ENCODE data around the gene TSPAN7.

TSPAN7 gene

DNA sequence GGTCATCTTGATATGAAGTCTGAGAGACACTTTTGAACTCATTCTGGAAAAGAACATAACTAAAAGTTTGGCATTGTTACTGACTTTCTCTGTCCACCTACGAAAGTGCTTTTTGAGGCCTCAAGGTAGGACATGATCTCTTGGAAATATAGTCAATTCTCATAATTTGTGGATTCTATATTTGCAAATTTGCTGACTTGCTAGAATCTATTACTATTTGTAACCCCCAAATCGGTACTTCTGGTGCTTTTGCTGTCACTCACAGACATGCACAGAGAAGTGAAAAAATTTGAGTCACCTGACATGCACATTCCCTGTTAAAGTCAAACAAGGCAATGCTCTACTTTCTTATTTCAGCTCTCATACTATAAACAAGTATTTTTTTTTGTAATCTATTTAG, 35.6 kb downstream of the TSPAN7 start:
- no peak for DNase-seq

DNA sequence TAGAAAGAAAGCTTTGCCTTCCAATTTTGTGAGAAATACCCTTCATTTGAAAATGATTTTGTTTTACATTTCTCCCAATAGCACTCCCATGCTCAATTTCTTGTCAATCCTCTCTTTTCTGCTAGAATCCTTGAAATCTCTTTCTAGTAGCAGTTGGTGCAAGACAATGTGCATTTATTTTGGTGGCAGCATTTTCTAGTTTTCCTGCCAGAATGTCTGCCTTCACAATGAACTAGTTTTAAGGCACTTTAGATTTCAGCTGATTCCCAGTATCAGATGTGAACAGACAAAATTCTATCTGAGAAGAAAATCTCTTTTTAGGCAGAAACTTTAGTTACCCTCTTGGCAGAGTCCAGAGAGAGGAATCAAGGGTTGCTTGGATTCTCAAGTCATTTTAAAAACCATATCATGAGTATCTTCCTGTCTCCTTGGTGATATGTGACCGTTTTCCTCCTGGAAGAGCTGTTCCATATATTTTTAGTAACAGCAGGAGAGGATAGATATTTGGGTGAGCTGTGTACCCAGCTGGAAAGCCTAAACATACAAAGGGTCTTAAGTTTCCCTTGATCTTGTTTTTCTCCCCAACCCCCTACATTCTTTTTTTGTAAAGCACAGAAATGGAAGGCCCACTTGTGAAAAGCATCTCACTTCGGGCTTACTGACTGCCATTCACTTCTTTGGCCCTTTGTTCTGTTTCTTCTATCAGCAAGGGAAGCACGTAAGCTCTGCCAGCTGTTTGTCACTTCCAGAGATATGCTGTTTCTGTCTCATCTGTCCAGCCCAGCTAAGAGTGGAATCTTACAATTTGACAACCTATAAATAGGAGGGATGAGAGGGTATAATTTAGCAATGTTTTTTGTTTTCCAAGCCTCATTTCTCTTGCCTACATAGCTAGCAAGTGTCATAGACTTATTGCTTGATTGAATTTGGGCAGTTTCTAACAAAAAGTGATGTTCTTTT, 38.7 kb downstream of the TSPAN7 start:
- DNase-seq: no peak

DNA sequence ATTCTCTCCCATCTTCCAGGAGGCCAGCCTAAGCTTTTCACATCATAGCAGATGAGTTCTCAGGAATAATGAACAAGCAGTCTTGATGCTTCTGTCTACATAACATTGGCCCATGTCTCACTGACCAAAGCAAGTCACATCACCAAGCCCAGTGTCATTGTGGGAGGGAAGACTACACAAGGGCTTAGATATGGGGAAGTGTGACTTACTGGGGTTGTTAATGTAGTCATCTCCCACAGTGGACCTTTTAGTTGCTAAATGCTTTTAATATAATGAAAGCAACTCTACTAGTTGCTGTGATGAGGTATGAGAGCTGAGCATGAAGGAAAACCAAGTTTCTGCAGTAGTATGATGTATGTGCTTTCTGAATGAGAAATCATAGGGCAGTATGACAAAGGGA, 40.5 kb downstream of the TSPAN7 start:
- no peak for DNase-seq

DNA sequence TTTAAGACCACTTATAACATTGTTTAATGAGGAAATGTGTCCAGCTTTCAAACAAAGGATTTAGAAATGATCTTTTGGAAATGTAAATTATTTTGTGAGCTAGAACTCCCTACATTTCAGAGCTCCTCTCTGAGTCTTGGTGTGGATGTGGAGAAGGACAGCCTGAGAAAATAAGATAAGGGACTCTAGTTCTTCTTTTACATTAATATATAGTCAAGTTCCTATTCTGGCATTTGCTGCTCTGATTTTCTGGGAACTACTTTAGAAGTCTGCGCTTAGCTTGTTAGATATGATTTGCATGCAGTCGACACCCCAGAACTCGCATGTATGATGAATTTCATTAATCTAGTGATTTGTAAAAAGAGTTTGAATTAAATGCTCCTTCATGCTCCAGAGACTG, 45.5 kb downstream of the TSPAN7 start:
- DNase-seq: no peak

DNA sequence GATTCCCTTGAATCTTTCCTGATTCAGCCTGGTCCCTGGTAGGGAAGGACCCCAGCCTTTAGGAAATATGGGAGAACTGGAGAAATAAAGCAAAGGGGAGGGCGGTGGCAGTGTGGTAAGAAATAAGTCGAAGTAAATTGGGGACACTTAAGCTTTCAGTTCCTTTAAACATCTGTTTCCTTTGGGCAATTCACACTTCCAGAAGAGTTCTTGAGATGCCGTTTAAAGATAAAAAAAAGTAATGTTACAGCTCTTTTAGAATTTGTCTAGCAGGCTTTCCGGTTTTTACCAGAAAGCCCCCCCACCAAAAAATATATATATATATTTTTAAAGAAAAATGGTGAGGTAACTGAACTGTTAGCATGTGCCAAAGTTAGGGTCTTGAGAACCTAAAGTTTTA, 46.6 kb downstream of the TSPAN7 start:
- DNase-seq: no peak

DNA sequence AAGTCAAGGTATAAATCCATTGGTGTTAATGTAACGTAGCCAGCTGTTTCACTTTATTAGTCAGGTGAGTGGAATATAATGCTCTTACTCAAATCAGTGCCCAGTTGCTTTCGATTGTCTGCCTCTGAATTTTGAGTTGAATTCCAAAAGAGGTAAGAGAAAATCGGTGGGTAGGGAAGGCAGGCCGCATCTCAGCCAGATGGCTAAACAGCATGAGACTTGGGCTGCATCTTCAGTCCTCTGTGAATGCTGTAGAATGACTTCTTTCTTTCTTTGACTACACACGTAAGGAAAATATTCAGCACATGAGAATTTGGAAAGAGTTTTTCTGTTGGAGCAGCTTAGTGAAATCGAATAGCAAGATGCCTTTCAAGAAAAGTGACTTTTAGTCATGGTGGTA, 49.5 kb downstream of the TSPAN7 start:
- DNase-seq: no peak

DNA sequence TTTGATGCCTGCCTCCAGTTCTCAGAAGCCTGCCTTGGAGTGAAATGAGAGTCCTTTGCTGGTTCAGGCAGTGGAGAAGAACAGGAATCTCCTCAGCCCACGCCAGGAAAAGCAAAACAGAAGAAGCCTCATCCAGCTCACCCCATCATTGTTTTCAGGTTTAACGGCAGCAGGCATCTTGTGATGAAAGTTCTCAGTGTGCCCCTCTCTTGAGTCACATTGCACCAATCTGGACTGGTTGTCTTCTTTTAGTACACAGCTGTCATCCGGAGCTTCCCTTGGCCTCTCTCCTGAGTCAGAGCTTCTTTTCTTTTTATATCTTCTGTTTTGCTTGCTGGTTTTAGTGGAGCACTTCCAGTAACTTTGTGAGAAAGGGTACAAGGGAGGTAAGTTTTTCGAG, 50.9 kb downstream of the TSPAN7 start:
- no peak for DNase-seq

DNA sequence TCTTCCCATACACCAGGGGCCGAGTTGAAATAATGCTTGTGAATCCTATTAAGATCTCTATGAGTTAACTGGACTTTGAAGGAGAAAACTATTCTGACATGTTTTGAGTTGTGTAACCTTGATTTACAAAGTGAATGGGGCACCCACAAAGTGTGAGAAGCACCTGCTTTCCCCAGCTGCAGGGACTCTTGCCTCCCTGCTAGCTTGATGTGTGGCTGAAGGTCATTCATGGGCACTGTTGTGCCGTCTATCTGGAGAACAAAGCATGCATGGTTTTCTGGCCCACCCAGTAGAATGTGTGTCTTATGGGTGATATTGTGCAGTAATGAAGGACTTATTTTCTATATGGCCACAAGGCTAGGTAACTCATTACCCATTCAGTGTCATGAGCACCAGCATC, 53.1 kb downstream of the TSPAN7 start:
- no peak for DNase-seq

DNA sequence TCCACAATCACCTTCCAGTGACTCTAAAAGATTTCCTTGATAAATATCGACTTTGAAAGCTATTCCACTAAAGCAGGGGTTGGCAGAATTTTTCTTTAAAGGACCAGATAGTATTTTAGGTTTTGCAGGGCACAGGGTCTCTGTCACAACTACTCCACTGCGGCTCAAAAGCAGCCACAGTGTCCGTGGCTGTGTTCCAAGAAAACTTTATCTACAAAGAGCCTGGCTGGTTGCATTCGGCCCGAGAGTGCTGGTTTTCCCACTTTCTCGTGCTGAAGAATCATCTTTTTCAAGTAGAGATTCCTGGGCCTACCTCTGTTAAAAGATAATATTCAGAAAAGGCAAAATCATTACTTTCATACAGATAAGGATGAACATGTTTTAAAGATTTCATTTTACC, 55.6 kb downstream of the TSPAN7 start:
- DNase-seq: no peak

DNA sequence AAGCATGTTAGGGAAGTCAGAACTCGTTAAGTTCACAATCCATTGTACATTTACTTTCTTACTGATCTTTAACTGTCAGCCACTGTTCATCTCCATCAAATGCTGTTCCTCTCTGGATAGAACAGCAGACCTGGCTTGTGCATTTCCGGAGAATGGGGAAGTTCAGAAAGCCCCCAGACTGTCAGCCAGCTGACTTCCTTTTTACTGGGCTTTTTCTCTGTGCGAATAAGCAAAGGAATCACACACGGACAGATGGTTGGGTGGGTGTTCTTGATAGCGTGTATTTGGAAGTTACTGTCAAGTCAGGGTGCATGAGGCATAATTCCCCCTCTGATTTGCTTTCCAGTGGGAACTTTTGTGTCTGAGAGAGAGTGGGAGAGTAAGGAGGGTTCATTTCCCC, 56.8 kb downstream of the TSPAN7 start:
- no peak for DNase-seq

DNA sequence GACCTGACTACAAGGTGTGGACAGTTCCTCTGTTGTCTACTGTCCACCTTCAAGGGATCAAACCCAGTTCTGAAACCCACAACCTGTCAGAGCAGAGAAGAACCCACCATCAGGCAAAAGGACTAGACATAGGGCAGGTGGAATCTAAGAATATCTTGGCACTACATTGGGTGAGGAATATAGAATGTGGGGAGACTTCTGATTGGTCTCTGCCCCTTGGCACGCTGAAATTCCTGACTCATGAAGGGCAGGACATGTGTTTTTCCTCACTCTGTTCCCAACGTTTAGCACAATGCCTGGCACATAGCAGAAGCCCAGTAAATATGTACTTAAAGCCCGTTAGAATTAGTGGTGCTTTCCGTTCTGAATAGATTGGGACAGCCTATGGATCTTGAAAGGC, 59.3 kb downstream of the TSPAN7 start:
- DNase-seq: no peak

DNA sequence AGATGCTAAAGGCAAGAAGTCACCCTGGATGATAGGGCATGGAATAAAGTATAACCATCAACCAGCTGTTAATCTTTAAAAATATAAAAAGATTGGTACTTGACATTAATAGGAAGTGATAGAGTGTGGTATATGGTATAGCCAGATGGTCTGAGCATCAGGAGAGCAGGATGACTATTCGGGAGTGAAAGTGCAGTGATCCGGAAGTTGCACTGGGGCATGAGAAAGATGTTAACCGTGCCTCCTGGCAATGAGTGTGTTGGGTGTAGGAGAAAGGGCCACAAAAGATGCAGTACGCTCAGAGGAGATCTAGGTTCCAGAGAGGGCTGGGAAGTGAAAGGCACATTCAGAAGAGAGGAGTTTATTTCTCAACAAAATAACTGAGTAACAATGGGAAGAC, 65.0 kb downstream of the TSPAN7 start:
- no peak for DNase-seq

DNA sequence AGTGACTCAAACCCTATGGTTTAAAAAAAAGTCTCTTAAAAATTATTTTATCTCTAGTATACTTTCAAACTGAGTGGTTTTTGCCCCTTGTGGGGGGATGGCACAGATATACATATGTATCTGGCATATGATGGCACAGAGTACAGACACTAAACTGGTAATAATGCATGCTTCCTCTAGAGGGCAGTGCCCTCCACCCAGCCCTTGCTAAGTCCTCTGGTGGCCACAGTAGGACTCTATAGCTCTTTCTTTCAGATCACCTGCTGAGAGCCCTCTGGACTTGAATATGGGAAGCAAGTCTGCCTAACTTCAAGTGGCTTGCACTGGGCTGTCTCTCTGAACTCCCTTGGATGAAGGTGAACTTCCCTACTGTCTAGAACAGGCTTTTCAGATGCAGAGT, 66.3 kb downstream of the TSPAN7 start:
- peak in 1 of 2 donors; percentile 11 for DNase-seq

DNA sequence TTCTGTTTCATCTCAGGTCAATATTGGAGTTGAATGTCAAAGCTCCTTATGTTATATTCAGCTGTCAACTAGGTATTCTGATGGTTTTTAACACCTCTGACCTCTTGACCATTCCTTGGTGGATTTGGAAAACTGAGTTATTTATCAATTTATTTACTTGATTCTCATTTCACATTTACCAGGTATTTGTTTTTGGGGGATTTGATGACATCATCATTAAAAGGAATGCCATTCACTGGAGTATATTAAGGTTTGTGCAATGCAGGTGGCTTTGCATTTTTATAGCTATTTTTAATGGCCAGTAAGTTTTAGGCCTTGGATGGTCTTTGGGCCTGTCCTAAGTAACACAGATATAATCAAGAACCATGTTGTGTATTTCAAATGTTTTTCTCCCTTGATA, 67.2 kb downstream of the TSPAN7 start:
- DNase-seq: no peak

DNA sequence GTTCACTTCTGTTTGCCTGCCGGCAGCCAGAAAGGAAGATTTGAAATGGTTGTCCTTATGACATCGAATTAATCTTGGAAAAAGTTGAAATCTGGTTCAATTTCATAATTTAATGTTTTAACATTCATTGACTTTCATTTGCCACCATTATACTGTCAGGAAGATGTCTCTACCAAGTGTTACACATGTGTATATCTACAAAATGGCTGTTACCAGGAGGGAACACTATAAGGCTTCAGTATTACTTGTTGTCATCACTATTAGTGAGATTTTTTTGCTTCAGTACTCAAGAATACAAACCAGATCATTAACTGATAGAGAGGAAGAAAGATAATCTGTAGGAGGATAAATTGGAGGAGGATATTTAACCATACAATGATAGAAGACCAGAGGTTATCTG, 71.2 kb downstream of the TSPAN7 start:
- no peak for DNase-seq

DNA sequence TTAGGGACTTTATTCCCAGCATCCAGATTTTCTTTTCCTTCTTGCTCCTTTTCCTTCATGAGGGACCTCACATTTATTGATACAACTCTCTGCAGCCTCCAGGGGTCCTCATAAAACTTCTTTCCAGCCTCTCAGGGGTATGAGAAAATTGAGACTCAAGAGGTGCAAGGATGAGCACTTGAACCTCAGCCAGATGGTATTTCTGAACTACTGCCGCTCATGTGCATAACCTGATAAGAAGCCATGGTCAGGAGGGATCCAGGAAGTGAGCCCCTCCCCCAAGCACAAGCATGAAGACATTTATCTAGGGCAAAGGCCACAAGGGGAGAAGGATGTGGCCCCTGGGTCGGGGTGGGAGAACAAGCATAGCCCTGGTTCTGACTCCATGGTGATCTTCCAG, 73.3 kb downstream of the TSPAN7 start:
- no peak for DNase-seq

DNA sequence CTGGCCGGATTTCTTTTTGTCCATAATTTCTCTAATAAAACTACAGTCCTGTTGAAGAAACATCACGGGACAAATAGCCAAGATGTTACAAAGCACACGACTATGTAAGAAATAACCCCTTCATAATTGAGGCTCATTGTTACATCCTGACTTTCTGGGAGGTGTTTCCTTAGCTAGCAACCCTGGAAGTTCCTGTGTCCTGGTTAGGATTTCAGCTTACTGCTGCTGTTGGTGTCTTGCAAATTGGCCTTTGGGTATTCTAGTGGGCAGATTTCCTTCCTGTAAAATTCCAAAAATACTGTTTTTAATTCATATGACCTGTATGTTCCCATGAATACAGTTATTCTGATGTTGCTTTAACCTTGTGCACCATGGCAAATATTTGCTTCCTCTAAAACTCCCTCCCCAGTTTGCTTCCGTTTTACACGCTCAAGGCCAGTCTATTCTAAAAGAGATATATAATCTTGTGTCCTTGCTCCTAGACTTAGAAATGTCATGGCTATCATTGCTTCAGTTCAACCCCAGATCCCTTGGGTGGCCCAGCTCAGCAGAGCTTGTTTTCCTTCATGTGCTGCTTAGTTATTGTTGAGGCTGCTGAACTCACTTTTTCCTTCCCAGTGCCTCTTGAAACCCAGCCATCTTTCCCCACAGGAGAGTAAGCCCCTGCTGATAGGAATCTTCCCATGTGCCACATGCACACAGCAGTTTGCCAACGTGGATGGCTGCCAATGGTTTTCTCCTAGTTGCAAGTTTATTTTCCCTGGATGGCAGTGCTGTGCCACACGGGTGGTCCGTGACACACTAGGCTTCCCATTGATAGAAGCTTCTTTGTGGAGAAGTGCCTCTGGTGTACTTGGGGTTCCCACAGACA, 75.8 kb downstream of the TSPAN7 start:
- no peak for DNase-seq

DNA sequence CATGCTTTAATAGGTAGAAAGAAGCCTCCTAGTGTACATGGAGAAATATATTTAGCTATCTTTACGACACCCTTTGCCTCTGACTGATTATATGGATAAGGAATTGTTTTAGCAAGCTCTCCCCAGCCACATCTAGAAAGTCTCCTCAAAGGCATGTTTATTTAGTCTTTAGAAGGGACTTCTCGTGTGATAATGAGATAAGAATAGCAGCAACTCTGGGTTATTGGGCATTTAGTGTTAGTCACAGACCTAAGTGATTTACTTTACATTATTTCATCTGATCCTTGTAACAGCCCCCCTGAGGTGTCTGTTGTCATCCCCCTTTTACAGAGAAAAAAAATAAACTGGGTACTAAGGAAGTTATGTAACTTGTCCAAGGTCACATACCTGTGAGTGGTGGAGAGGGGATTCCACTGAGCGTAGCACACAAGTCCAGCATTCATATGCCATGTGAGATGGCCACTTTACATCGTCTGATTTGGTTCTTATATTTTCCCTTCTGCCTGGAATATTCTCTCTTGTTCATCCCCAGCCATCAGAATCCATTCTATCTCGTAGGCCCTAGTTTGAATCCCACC, 77.7 kb downstream of the TSPAN7 start:
- no peak for DNase-seq

DNA sequence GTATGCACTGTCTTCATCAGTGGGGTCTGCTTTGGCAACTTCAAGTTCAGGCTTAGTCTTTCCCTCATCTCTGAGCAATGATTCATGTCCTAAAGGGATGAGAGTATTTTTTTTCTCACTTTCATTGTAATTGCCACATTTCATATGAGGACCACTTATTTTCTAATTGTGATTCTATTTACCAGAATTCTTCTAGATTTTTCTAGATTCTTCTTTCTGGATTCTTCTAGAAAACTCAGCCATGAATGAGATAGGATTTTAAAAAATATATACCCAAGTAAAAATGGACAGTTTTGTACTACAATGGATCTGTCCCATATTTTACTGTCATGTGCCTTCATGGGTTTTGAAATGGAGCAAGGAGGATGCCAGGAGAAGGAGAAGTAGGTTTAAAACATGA, 78.4 kb downstream of the TSPAN7 start:
- DNase-seq: no peak

DNA sequence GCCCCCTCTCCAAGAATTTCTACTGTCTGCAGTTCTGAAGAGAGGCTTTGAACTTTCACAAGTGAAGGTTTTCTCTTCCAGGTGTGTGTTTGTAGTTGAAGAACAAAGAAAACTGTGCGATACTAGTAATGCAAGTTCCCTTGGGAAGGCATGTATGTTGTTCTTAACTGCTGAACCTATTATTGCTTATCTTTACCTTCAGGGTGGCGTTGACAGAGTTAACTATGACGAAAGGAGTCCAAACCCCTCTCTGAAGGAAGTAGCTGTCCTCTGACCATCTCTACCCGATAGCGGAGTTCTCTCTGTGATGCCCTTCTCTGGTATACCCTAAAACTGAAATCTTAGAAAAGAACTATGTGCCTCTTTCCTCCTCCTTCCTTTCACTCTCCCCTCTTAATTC, 79.9 kb downstream of the TSPAN7 start:
- DNase-seq: no peak

DNA sequence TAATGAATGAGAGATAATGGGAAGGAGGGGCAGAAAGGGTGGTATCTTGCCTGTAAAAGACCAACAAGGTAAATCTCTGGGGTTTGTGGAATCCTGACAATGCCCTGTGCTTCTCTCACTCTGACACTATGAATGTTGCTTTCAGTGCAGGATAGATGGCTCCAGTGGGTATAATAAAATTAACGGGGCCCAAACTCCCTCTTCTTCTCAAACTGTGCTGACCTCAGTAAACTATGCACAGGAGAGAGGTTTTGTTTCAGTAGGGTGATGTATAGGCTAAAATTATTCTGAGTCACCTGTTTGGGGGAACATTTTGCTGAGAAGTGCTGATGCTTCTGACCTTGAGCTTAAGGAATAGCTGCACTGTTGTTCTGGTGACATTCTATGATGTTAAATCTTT, 82.6 kb downstream of the TSPAN7 start:
- DNase-seq: no peak

DNA sequence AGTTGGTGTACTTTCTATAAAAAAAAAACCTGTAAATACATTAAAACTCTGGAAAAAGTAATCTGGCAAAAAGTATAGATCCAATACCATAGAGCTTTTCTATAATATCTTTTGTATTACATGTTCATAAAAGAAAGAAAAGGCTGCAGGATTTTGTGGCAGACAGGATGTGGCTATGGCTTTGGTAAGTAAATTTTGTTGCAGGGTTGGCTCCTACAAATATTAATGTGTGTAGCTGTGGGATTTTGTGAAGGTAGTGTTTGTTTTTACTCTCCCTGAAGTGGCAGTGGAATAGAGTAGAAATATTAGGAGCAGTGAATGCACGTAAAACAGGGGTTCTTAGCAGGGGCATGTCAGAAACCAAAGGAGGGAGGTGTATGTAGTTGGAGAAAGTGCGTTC, 84.8 kb downstream of the TSPAN7 start:
- no peak for DNase-seq

DNA sequence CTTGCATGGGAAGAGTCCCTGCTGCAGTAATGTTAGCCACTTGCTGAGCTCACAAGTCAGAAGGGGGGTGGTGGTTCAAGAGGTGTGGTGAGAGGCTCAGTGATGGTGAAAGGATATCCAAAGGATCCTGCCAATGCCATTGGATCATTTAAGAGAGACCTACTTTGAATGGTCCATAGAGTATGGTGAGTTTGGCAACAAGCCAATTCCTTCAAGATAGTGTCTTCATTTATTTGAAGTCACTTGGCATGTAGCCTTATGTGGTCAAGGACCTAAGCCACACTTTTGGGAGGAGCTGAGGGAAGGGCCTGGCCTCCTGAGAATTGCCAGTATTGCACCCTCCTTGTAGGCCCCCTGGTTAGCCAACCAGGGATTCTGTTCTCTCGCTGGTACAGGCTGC, 87.9 kb downstream of the TSPAN7 start:
- no peak for DNase-seq
